GM08714 (cell line): ENCODE results near the gene SHC1.

Experiments
- H3K4me3 ChIP-seq: fragments of 200-500 bp; sonication (Bioruptor generic); 2 replicates; pipeline ENCODE4 v1.5.1; 2014; ENCODE audit warnings: mild to moderate bottlenecking, low read length, inconsistent platforms
- ZNF274 ChIP-seq: IDR thresholded peaks from 2 replicates; pipeline ENCODE4 v1.6.1; 2012; ENCODE audit warnings: mild to moderate bottlenecking, low read depth, low read length

Gene SHC1

DNA sequence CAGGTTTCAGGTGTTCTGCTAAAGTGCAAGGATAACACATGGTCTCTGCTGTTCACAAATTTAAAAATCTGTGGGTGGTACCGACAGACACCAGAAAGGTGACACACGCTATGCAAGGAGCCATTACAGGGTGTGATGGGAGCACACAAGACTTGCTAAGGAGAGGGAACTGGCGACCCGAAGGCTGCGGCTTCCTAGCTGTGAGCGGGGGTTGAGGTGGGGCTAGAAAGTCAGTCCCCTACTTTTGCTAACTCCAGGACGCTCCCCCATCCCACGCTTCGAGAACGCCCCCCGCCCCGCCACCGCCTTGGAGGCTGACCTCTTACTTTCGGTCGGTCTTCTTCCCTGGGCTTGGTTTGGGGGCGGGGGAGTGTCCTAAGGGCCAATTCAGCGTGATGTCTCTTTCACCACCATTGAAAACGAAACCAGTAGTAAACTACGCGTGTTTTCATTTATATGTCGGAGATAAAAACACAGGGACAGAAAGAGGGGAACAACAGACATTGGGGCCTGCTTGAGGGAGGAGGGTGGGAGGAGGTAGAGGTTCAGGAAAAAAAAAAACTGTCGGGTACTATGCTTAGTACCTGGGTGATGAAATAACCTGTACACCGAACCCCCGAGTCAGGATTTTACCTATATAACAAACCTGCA, 5.0 kb upstream of the SHC1 start:
- no peak for TF ChIP-seq ZNF274
- H3K4me3 ChIP-seq, result peak overlapping the region; percentile 96

DNA sequence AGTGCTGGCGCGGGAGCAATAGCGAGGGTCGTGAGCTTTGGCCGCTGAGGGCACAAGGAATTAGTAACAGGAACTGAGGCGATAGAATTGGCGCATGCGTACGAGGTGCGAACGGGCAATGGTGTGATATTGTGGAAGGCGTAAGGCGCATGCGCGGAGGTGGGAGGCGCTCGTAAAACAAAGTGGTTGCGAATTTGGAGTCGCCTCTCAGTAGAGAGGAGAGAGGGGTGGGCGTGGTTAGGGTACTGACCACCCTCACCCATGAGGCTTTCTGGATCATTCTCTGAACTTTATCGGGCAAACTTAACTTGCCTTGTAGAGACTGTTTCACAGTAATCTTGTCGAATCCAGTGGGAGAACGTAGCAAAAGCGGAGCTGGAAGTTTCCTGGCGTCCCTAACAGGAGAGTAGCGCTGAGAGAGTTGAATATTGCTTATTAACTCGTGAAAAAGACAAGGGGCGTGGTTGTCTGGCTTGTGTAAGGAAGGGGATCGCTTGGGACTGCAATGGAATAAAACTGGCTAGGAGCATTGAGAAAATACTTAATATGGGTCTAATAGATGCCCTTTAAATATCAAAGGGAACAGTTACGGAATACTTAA, 4.4 kb upstream of the SHC1 start:
- peak overlapping the region; percentile 96 for H3K4me3 ChIP-seq
- no peak for TF ChIP-seq ZNF274

DNA sequence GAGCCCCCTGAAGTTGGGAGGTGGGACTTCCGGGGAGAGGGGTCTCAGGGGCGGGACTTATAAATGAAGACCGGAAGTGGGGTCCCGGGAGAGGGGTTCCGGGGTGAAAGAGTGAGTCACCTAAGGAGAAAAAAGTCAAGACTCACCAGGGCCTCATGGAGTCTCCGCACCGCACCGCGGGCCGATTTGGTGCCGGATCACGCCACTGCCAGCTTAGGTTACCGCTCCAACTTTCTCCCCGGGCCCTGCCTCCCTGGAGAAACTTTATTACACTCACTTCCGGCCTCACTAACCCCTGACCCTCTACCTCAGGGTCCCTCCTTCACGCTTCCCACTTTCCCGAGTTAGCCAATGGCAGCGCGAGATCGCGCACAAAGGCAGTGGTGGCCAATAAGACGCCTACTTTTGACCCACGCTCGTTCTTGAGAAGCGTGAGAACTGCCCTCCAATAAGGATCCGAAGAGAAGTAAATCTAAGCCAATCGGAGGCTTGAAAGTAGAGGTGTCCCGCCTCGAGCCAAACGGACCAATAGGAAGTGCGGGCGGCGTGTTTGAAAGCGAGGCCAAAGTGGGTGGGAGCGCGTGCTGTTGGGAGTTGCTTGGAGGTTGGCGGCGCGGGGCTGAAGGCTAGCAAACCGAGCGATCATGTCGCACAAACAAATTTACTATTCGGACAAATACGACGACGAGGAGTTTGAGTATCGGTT, 3.7 kb upstream of the SHC1 start, which contains the start of gene CKS1B:
CKS1B (plus strand) TSS at position 580 of the 706 bp plus-strand sequence; CDS start at position 645, 65 bp downstream.
- H3K4me3 ChIP-seq, result peak within 1 kb of the TSS; percentile 96
- TF ChIP-seq ZNF274, result no peak

DNA sequence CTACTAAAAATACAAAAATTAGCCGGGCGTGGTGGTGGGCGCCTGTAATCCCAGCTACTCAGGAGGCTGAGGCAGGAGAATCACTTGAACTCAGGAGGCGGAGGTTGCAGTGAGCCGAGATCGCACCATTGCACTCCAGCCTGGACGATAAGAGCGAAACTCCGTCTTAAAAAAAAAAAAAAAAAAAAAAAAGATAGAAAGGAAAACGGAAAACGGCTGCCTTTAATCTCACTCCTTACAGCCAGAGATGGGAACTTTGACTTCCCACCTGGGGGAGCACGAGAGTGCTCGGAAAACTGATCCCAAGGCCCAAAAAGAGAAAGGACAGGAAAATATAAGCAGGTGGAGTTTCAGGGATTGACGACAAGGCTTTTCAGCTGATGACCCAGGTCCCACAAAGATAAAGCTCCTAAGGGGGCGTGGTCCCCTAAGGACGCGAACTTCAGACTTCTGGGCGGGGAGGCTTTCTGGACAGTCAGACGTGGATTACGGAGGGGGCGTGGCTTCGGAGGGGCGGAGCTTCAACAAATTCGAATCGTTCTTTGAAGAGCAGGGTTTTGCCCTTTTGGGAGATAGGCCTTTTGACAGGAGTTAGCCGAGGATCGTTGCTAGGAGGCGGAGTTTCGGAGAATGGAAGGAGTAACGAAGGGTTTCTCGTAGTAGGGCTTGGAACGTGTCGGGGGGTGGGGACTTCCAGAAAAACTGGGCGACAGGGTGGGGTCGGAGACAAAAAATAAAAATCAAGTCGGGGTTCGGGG, 3.0 kb upstream of the SHC1 start:
- H3K4me3 ChIP-seq, result peak overlapping the region; percentile 73
- TF ChIP-seq ZNF274, result no peak

DNA sequence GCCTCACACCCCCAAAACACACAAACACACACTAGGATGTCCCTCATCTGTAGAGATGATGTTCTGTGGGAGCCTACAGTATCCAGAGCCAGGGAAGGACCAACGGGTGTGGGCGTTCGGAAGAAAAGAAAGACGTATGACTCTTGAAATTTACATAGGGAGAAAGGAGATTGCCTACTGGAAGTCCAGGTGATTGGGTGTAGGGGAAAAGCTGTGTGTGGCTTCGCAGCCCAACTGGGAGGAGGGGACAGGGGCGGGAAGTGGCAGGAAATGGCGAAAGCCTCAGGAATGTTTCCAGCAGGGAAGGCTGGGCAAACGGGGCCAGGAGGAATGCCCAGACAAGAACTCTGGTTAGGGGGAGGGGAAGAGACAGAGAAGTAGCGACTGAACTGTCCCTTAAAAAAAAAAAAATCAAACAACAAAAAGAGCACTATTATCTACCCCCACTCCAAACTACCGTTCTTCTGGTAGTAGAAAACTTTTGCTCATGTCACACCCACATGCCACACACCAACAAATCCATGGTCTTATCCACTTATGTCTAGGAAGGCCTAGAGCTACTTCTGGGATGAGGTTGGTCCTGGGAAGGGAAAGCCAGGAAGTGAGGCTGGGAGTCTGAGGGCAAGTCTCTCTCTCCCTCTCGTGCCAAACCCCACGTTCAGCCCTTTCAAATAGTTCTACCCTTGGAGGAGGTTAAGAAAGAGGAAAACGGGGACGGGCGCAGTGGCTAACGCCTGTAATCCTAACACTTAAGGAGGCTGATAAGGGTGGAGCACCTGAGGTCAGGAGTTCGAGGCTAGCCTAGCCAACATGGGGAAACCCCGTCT, 2.2 kb upstream of the SHC1 start:
- peak overlapping the region; percentile 73; the same call in 1 of the 2 replicates for H3K4me3 ChIP-seq
- TF ChIP-seq ZNF274, result no peak

DNA sequence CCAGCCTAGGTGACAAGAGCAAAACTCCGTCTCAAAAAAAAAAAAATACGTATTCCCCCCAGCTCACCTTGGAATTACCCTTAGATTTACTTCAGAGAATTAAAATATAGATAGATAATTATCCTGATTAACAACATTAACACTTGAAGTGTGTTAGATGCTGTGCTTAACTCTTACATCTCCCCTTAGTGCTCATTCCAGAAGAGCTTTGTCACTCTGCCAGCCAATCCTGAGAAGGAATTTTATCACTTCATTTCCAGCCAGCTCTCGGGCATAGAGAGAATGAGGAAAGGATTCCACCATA, 1.6 kb upstream of the SHC1 start:
- H3K4me3 ChIP-seq, result no peak overlapping the region
- no peak for TF ChIP-seq ZNF274

DNA sequence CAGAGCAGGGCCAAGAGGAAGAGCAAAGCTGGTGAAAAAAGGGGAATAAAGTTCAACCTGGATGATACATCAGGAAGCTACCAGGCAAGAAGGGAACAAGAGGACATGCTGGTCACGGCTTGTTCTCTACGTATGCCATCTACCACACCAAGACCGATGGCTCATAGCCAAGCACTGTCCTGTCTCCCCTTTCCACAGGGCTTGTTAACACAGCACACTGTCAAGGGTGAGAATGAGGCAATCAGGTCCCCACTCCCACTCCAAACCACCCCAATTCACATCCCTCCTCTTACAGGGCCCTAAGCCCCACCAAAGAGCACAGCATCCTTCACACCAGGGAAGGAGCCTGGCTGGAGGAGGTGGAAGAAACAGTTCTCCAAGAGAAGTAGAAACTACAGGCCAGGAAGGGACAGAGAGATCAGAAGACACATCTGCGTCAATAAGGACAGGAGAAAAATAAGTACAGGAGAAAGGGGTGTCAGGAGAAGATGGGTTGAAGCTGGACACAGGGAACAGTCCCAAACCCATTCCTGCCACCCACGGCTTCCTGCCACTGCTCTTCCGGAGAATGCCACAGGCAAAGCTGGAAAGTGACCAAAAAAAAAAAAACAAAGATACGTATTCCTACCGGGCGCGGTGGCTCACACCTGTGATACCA, 923 bp upstream of the SHC1 start:
- no peak overlapping the region; the same call in 1 of the 2 replicates for H3K4me3 ChIP-seq
- TF ChIP-seq ZNF274, result no peak

DNA sequence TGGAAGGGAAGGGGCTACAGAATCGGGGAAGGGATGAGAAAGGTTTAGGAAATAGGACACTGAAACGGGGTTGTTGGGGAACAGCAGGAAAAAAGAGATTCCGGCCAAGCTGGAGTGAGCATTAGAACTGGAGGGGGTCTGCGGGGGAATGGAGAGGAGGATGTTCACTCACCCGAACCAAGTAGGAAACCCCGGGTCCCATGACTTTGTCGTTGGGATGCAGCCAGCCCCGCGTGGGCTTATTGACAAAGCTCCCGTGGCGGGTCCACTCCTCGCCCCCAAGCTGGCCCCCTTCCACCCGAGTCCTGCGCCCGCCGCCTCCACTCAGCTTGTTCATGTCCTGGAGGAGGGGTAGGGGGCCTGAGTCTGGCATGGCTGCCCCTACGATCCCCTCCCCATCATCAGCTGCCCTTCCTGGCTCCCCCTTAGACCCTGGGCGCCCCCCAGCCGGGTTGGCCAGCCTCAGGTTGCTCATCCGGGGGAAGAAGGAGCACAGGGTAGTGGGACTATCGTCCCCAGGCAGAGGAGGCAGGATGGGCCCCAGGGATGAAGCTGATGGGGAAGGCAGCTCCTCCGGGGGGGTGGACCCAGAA, 591 bp downstream of the SHC1 start:
- peak overlapping the region; percentile 24; the same call in 1 of the 2 replicates for H3K4me3 ChIP-seq
- no peak for TF ChIP-seq ZNF274

DNA sequence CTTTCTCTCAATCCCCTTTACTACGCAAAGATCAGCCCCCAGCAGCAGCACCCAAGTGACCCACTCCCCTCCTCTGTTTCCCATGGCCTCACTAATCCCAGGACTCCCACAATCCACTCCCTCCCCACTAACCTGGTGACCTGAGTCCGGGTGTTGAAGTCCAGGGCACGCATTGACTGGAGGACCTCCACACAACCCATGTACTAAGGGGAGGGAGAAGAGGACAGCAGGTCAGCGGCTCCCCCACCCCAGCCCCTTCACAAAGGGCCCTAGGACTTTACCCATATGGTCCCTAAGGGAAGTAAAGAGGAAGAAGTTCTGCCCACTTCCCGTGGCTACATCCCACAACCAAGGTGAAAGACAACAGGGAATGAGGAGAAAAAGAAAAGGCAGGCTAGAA, 1.3 kb downstream of the SHC1 start:
- H3K4me3 ChIP-seq, result no peak overlapping the region
- TF ChIP-seq ZNF274, result no peak

DNA sequence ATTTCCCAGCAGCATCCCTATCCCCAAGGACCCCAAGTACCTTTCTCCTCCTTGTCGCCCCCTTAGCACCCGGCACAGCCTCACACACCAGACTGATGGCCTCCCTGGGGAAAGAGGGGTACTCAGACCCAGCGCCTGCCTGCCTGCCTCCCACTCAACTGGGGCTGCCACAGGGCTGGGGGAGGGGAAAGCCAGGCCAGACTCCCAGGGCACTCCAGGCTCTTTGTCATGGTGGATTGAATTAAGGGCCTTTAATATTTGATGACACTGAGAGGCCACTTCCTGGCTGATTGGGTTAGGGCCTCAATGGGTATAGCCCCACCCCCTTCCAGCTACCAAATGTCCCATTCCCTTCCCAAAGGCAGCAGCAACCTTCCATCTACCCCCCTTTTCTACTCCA, 1.8 kb downstream of the SHC1 start:
- no peak overlapping the region for H3K4me3 ChIP-seq
- no peak for TF ChIP-seq ZNF274

DNA sequence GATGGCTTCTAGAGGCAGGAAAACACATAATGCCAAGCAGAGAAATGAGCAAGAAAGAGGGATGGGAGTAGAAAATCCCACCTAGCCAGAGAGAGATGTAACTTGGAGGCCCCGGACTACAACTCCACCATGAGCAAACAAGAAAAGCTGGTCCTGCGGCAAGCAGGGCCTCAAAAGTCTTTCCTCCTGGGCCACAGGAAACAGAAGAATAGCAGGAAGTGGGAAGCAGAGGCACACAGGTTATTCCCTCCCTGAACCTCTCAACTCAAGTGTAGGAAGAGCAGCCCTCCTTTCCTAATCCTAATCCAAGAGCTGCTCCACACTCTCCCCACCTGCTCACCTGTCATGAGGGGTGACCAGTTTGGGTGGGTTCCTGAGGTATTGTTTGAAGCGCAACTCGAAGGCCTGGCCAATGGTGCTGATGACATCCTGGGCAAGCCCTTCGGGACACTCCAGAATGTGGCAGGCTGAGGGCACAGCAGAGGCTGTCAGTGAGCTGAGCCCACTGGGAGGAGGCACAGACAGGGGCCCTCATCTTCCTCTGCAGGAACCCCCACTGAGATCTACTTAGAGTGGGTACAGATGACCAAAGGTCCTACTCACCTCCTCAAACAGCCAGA, 3.1 kb downstream of the SHC1 start:
- H3K4me3 ChIP-seq, result no peak overlapping the region
- no peak for TF ChIP-seq ZNF274

DNA sequence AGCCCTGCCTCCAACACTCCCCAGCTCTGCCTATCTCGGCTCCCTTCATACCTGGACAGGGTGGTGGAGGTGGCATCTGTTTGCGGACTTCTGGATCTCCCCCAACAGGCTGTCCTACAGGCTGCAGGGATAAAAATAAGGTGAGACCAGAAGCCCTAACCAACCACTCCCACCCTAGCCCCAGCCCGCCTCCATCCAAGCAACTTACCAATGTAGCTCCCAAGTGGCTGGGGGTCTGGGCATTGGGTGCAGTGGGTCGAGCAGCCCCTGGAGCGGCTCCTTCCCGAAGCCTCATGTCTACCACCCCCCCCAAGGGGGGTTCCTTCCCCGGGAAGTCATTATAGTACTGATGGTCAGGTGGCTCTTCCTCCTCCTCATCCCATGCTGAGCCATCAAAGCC, 4.4 kb downstream of the SHC1 start:
- H3K4me3 ChIP-seq, result no peak overlapping the region
- TF ChIP-seq ZNF274, result no peak
